ENCODE measurements around the gene PITPNM1.

GRCh38 chr11:67466962-67467771 lies 38.0 kb downstream of the PITPNM1 start:
- no peak for TF ChIP-seq CTCF (IDR thresholded peaks at IDR 0.05; ENCODE audit: poor library complexity)
- no peak for TF ChIP-seq EZH2 (IDR thresholded peaks at IDR 0.05; ENCODE audit: borderline replicate concordance)

Data from hepatocyte (in vitro differentiated cells).